Measurements from ENCODE around the gene SEL1L2.

Gene SEL1L2

GRCh38 chr20:13862245-13862644 lies 128.2 kb downstream of the SEL1L2 start:
- no peak for DNase-seq

DNA sequence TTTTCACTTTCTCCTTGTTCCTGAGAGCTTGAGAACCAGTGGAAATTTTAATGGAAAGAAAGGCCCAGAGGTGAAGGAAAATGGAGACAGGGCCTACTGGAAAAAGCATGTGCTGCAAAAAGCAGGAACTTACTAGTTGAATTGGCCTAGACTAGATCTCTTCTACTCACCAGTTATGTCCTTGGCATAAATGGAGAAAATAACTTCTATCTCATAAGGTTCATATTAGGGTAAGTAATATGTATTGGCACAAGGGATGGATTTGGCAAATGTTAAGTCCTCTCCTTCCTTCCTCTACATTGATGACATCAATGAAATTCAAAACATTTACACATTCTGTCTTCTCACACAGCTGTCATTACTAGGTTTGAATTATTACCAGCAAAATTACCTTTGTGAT lies 131.5 kb downstream of the SEL1L2 start:
- no peak for DNase-seq

DNA sequence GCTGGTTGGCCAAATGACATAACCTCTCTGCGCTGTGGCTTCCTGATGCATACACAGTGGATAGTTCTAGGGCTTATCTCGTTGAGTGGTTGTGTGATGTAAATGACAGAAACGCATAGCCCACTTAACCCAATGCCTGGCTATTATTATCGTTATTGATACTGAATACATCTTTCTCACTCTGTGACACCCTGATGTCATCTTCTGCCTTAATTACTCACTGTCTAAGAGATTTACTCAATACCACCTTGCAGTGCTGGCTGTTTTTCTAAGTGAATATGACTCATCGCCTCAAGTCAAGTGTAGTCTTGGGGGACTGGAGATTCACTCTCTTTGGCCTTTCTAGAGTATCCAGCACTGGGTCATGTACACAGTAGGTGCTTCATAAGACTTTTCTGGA lies 132.0 kb downstream of the SEL1L2 start:
- no peak for DNase-seq

- DNase-seq = no peak
Measured at GRCh38 chr20:13857961-13858360, 132.5 kb downstream of the SEL1L2 start.

DNA sequence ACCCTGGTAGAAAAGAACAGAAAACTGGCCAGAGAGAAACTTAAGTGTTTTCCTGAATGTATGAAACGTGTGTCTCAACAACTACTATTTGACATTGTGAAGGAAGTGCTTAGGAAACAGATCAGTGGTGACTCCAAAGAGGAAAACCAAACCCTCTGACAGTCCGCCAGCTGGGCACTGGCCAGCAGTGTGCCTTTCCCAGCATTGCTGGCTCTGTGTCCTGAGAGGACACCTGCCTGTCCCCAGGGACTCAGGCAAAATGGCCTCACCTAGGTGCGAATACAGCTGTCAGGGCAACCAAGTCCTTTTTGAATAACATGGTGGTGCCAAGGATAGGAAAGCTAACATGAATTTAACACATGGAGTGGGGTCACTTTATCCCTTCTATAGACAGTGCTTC lies 133.1 kb downstream of the SEL1L2 start:
- DNase-seq = peak; percentile 3

- no peak for DNase-seq
Measured at GRCh38 chr20:13856354-13856753, 134.1 kb downstream of the SEL1L2 start.

DNA sequence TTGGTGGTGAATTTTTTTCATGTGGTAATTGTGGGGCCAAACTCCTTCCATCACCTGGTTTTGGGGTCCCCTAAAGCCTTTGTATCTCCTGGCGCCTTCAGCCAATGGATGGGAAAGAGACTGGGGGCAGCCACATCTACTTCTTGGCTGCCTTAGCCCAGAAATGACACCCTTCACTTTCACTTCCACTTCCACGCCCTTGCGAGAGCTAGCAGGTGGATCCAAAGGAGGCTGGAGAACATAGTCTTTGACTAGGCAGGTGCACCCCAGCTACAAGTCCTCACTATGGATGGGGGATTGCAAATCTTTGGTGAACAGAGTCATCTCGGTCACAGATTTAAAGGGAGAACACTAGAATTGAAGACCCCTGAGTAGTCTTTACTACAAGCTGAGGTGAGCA lies 134.8 kb downstream of the SEL1L2 start:
- no peak for DNase-seq

DNA sequence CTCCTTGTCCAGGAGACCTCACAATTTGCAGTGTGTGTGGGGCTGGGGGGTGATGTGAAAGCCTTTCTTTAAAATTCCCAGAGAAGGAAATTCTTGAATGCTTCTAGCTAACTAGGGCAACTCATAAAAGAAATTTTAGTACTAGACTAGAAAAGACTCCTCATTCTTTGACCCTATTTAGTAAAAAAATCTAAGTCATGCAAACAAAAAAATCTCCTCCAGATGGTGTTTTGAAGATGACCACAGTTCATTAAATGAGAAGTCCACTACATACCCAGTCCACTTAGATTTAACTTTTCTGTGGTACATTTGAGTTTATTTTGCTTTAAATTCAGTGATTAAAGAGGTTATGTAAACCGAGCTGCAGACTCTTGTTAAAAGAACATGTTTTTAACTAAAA lies 138.1 kb downstream of the SEL1L2 start:
- no peak for DNase-seq

- DNase-seq = no peak
Measured at GRCh38 chr20:13851279-13851678, 139.1 kb downstream of the SEL1L2 start.

- no peak for DNase-seq
Measured at GRCh38 chr20:13844296-13844695, 146.1 kb downstream of the SEL1L2 start.

DNA sequence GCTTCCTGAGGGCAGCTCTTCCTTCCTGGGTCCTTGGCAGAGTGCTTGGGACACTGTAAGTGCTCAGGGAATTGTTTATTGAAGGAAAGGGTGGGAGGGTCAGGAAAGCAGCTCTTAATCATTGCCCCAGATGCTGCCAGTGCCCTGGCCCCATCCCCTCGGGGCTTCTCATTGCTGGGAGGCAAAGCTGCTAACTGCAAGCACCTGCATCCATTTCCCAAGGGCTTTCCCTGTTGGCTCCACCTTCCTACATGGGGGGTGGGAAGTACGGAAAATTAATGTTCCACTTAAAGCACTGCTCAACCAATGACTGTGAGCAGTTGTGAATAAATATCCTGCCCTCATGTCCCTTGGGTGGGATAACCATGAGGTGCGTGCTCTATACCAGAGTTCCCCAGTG lies 149.2 kb downstream of the SEL1L2 start:
- no peak for DNase-seq

DNA sequence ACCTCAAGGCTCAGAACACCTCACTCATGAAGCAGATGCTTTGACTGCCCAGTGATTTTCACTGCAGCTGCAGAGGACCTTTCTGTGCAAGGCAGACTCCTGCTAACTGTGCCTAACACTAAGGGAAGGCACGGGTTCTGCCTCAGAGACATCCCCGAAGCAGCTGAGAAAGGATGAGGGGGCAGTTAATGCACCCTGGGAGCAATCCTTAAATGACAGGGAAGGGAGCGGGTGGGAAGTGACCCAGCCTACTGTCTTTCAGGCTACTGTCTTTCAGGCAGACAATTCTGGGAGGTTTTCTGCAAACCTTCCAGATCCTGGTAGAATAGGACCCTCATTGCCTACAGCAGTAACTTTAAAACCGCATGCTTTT lies 150.3 kb downstream of the SEL1L2 start:
- no peak for DNase-seq

DNA sequence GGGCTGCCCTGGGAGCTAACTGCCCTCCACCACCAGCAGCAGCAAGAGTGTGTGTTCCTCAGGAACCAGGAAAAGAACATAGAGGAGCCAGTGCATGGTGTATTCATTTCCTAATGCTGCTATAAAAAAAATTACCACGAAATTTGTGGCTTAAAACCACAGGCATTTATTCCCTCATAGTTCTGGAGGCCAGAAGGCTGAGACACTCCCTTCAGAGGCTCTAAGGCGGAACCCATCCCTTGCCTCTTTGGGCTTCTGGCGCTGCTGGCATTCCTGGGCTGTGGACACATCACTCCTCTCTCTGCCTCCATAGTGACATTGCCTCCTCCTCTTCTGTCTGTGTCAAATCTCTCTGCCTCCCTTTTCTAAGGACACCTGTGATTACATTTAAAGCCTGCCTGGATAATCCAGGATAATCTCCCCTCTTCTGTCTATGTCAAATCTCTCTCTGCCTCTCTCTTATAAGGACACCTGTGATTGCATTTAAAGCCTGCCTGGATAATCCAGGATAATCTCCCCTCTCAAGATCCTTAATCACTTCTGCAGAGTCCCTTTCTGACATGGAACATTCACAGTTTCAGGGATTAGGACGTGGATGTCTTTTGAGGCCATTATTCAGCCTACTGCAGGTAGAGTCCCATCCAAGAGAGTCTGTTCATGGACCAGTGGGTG lies 150.9 kb downstream of the SEL1L2 start:
- no peak for DNase-seq

GRCh38 chr20:13838664-13839063 lies 151.8 kb downstream of the SEL1L2 start:
- no peak for DNase-seq

GRCh38 chr20:13831476-13831875 lies 158.9 kb downstream of the SEL1L2 start:
- no peak for DNase-seq

DNA sequence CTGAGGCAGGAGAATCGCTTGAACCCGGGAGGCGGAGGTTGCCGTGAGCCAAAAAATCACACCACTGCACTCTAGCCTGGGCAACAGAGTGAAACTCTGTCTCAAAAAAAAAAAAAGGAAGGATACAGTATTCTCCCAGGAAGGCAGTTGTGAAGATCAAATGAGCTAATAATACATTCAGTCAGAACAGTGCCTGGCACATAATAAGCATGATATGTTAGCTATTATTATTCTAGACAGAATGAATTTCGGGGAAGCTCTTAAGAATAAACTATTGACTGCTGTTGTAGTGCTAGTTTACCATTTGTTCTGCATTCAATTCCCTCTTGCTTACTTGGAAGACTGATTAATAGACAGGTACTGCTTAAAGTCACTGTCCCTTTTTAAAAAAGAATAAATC lies 164.9 kb downstream of the SEL1L2 start:
- DNase-seq = no peak

DNA sequence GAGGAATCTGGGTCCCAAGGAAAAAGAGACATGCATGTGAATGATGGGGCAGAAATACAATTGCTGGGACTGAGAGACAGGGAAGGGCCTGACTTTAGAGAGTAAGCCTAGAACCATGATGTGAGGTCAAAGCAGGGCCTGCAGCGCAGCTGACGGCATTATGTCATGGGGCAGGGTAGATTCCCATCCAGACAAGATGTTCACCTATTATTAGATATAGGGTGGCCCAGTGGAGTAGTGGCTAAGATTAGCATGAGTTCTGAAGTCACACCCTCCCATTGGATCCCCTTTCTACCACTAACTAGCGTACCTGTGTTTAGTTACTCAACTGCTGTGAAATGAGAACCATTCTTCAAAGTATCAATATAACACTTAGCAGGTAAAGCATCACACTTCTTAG lies 166.0 kb downstream of the SEL1L2 start:
- DNase-seq = no peak

GRCh38 chr20:13822459-13822858 lies 168.0 kb downstream of the SEL1L2 start:
- no peak for DNase-seq

GRCh38 chr20:13821876-13822275 lies 168.5 kb downstream of the SEL1L2 start:
- no peak for DNase-seq

- peak; percentile 40 for DNase-seq
Measured at GRCh38 chr20:13819885-13820645, 170.3 kb downstream of the SEL1L2 start.

- DNase-seq = no peak
Measured at GRCh38 chr20:13817342-13817741, 173.1 kb downstream of the SEL1L2 start.

GRCh38 chr20:13816757-13817156 lies 173.7 kb downstream of the SEL1L2 start:
- DNase-seq = no peak

GRCh38 chr20:13814672-13815071 lies 175.7 kb downstream of the SEL1L2 start:
- DNase-seq = no peak

GRCh38 chr20:13813910-13814309 lies 176.5 kb downstream of the SEL1L2 start:
- no peak for DNase-seq

DNA sequence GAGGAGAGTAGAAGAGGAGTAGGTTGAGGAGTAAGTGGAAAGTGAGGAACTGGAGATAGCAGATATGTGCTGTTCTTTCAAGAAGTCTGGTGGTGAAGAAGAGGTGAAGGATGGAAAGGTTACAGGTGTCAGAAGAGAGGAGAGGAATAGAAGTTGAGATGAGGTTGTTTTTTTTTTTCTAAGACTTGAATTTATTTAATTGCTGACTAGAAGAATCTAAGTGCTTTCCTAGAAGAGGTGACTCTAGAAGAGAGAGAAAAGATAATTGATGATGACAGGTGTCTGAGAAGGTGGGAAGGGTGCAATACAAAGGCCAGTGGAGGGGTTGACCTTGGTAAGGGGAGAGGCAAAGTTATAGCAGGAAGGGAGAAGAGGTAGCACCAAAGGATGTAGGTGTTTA lies 180.0 kb downstream of the SEL1L2 start:
- DNase-seq = no peak
